Mesothelial cell of epicardium (in vitro differentiated cells): ENCODE data around the gene EIF4G3. TPM values are rescaled to one million over a fixed set of nuclear protein-coding genes. Genes with fewer than 3 reads are reported as not detected.

Experiments used
- DNase-seq, 2 experiments: peaks; one replicate each; pipeline ENCODE4 v3.0.0; 2021; ENCODE audit warnings: low spot score in 2 of 2; ENCODE audit not compliant: unreplicated experiment in 2 of 2
- H3K27ac Mint-ChIP-seq: 2 replicates; pipeline ENCODE4 v1.8.0; 2021; ENCODE audit warnings: mixed read lengths
- H3K27me3 Mint-ChIP-seq: 2 replicates; pipeline ENCODE4 v1.8.0; 2021; ENCODE audit warnings: low read depth, mixed read lengths
- H3K36me3 Mint-ChIP-seq: 2 replicates; pipeline ENCODE4 v1.8.0; 2021; ENCODE audit warnings: mixed read lengths
- H3K4me1 Mint-ChIP-seq: 2 replicates; pipeline ENCODE4 v1.8.0; 2021; ENCODE audit warnings: mixed read lengths
- H3K4me3 Mint-ChIP-seq: 2 replicates; pipeline ENCODE4 v1.8.0; 2021; ENCODE audit warnings: mild to moderate bottlenecking, moderate library complexity, mixed read lengths
- H3K9me3 Mint-ChIP-seq: 2 replicates; pipeline ENCODE4 v1.8.0; 2021; ENCODE audit warnings: mixed read lengths
- CTCF ChIP-seq: fragments of 200-600 bp; sonication (generic); IDR thresholded peaks from one replicate; pipeline ENCODE4 v1.5.0; 2021; ENCODE audit warnings: antibody characterized with exemption; ENCODE audit not compliant: unreplicated experiment
- total RNA-seq: library from RNA; stranded (reverse); gene quantifications from 3 replicates; pipeline ENCODE4 v1.2.1, GENCODE V29; 2021

Gene EIF4G3
- total RNA-seq, 1 donor from 2014 or later: 106 TPM

- peaks cover 12% of the 10 kb centered on the region for H3K36me3 Mint-ChIP-seq
- H3K4me1 Mint-ChIP-seq: peaks cover 18% of the 10 kb centered on the region
- no peak overlapping the region for H3K4me3 Mint-ChIP-seq
- TF ChIP-seq CTCF: no peak
- no peaks in the 10 kb centered on the region for H3K27me3 Mint-ChIP-seq
- peak overlapping the region; percentile 58 for H3K27ac Mint-ChIP-seq
- DNase-seq: no peak
- no peaks in the 10 kb centered on the region for H3K9me3 Mint-ChIP-seq
Measured at GRCh38 chr1:20949871-20950590, 226.7 kb downstream of the EIF4G3 start.

- Mint-ChIP-seq H3K4me1 (peaks cover 18% of the 10 kb centered on the region), H3K36me3 (peaks cover 11% of the 10 kb centered on the region), H3K27me3 (no peaks in the 10 kb centered on the region), H3K27ac (peak overlapping the region; percentile 54), H3K9me3 (no peaks in the 10 kb centered on the region), H3K4me3 (no peak overlapping the region)
- DNase-seq: no peak
- no peak for TF ChIP-seq CTCF
Measured at GRCh38 chr1:20948101-20948500, 228.6 kb downstream of the EIF4G3 start.

GRCh38 chr1:20947409-20947808, 229.3 kb downstream of the EIF4G3 start:
- no peaks in the 10 kb centered on the region for H3K27me3 Mint-ChIP-seq
- TF ChIP-seq CTCF: no peak
- no peak overlapping the region for H3K4me3 Mint-ChIP-seq
- no peak for DNase-seq
- H3K27ac Mint-ChIP-seq: peak overlapping the region; percentile 81
- no peaks in the 10 kb centered on the region for H3K9me3 Mint-ChIP-seq
- H3K36me3 Mint-ChIP-seq: peaks cover 11% of the 10 kb centered on the region
- H3K4me1 Mint-ChIP-seq: peaks cover 18% of the 10 kb centered on the region

GRCh38 chr1:20936621-20937020, 240.1 kb downstream of the EIF4G3 start:
- H3K27ac Mint-ChIP-seq: peak overlapping the region; percentile 45

GRCh38 chr1:20936216-20936615, 240.5 kb downstream of the EIF4G3 start:
- DNase-seq: no peak
- peaks cover 9% of the 10 kb centered on the region for H3K4me1 Mint-ChIP-seq
- H3K27me3 Mint-ChIP-seq: no peaks in the 10 kb centered on the region
- H3K36me3 Mint-ChIP-seq: peaks cover 35% of the 10 kb centered on the region
- no peak overlapping the region for H3K27ac Mint-ChIP-seq
- H3K9me3 Mint-ChIP-seq: no peaks in the 10 kb centered on the region
- no peak overlapping the region for H3K4me3 Mint-ChIP-seq
- TF ChIP-seq CTCF: no peak

More at GRCh38 chr1:20936621-20937020, 240.1 kb downstream of the EIF4G3 start:
- no peaks in the 10 kb centered on the region for H3K27me3 Mint-ChIP-seq
- H3K9me3 Mint-ChIP-seq: no peaks in the 10 kb centered on the region
- peaks cover 9% of the 10 kb centered on the region for H3K4me1 Mint-ChIP-seq
- H3K4me3 Mint-ChIP-seq: no peak overlapping the region
- H3K36me3 Mint-ChIP-seq: peaks cover 36% of the 10 kb centered on the region
- no peak for DNase-seq
- TF ChIP-seq CTCF: no peak

- H3K4me3 Mint-ChIP-seq: no peak overlapping the region
- no peak for TF ChIP-seq CTCF
- peaks cover 9% of the 10 kb centered on the region for H3K4me1 Mint-ChIP-seq
- H3K9me3 Mint-ChIP-seq: no peaks in the 10 kb centered on the region
- peaks cover 37% of the 10 kb centered on the region for H3K36me3 Mint-ChIP-seq
- no peak overlapping the region for H3K27ac Mint-ChIP-seq
- no peaks in the 10 kb centered on the region for H3K27me3 Mint-ChIP-seq
- no peak for DNase-seq
Measured at GRCh38 chr1:20935717-20936116, 241.0 kb downstream of the EIF4G3 start.
